ENCODE results near the gene POLR3G. TPM values are rescaled to one million over a fixed set of nuclear protein-coding genes. Genes with fewer than 3 reads are reported as not detected.

POLR3G gene
- total and polyA plus RNA-seq, 2 experiments from 2014 or later = 0.79 to 3.5 TPM

DNA sequence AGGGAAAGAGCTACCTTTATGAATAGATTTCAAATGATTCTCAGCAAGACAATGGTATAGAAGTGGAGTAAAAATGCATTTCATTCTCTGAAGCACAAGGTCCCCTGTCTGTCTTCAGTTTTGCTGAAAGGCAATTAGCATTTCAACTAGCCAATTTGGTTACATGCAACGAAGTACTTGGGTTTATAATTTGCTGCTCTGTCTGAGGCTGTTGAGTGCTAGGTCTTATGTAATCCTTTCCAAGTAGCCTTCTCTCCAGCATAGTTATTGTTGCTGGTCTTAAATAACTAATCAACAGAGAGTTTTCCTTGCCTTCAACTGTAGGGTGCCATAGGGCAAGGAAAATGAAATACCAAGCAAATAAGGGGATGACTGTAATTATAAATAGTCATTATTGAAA lies 88.4 kb downstream of the POLR3G start:
- TF ChIP-seq EZH2 (IDR thresholded peaks at IDR 0.05; ENCODE audit: borderline replicate concordance) (no peak), EZH2phosphoT487 (IDR thresholded peaks at IDR 0.05; ENCODE audit: low read depth, severe bottlenecking, unreplicated experiment) (no peak), CTCF (IDR thresholded peaks at IDR 0.05; ENCODE audit: poor library complexity) (no peak)
- H3K9me3 ChIP-seq (ENCODE audit: low read depth) = peaks cover under 1% of the 10 kb centered on the region

More for the DNA sequence above, 88.4 kb downstream of the POLR3G start:
- no peaks in the 10 kb centered on the region for H3K27me3 ChIP-seq
- no peaks in the 10 kb centered on the region for H3K4me1 ChIP-seq (ENCODE audit: insufficient read depth)
- H2AFZ ChIP-seq = no peak overlapping the region
- H3K9me2 ChIP-seq (replicated peaks; ENCODE audit: insufficient read depth) = no peaks in the 10 kb centered on the region
- 50% methylated on average over 1 of the region's 1 CpG for WGBS (ENCODE audit: low lambda C conversion rate, missing lambda C conversion rate)
- H3K79me2 ChIP-seq = no peaks in the 10 kb centered on the region
- no peak overlapping the region for H3K4me2 ChIP-seq
- H3K4me3 ChIP-seq = no peak overlapping the region
- H4K20me1 ChIP-seq (ENCODE audit: insufficient read depth, poor library complexity, severe bottlenecking) = no peaks in the 10 kb centered on the region
- no peak for DNase-seq (ENCODE audit: low spot score)
- no peaks in the 10 kb centered on the region for H3K36me3 ChIP-seq (replicated peaks; ENCODE audit: insufficient read depth, low read depth)
- no peak overlapping the region for H3K27ac ChIP-seq

Other genes starting within 250 kb of the POLR3G start
- 15.7 and 25.2 TPM in 2 replicates for gene CETN3, start 65.1 kb upstream of the POLR3G start, total RNA-seq
- gene CETN3, start 65.1 kb upstream of the POLR3G start, polyA plus RNA-seq = 33.8 and 37.0 TPM in 2 replicates
- gene MBLAC2, start 93 bp upstream of the POLR3G start, total RNA-seq = 6.8 and 7.6 TPM in 2 replicates
- gene MBLAC2, start 93 bp upstream of the POLR3G start, polyA plus RNA-seq = 2.9 and 3.7 TPM in 2 replicates
- 29.8 and 30.6 TPM in 2 replicates for gene LYSMD3, start 54.7 kb downstream of the POLR3G start, total RNA-seq
- 12.0 and 15.8 TPM in 2 replicates for gene LYSMD3, start 54.7 kb downstream of the POLR3G start, polyA plus RNA-seq
- 68.2 and 74.9 TPM in 2 replicates for gene ADGRV1, start 83.9 kb downstream of the POLR3G start, total RNA-seq
- gene ADGRV1, start 83.9 kb downstream of the POLR3G start, polyA plus RNA-seq = 81.2 and 88.3 TPM in 2 replicates

Data from hepatocyte (in vitro differentiated cells).